IPS DF 6.9 (cell line): ENCODE results near the gene MFRP.
A peak's percentile ranks its signal among the peaks of the same experiment; 100 is the strongest.

Experiments used
- DNase-seq: peaks from one replicate; pipeline ENCODE4 v3.0.0-alpha.2; 2013; ENCODE audit warnings: low read depth, low spot score
- H3K27ac ChIP-seq: one replicate; pipeline ENCODE4 v1.5.1; 2013; ENCODE audit warnings: low read length, control low read depth
- H3K27me3 ChIP-seq: 2 replicates; pipeline ENCODE4 v1.6.1; 2013; ENCODE audit warnings: mild to moderate bottlenecking, low read length; ENCODE audit not compliant: control insufficient read depth, insufficient read depth
- H3K36me3 ChIP-seq: 2 replicates; pipeline ENCODE4 v1.6.1; 2013; ENCODE audit warnings: low read length; ENCODE audit not compliant: control insufficient read depth, insufficient read depth
- H3K4me1 ChIP-seq: 2 replicates; pipeline ENCODE4 v1.6.1; 2013; ENCODE audit warnings: low read length; ENCODE audit not compliant: control insufficient read depth, insufficient read depth
- H3K4me3 ChIP-seq: 2 replicates; pipeline ENCODE4 v1.5.1; 2013; ENCODE audit warnings: mild to moderate bottlenecking, low read length
- H3K9me3 ChIP-seq: 2 replicates; pipeline ENCODE4 v1.6.1; 2013; ENCODE audit warnings: low read length, inconsistent platforms; ENCODE audit not compliant: control insufficient read depth, insufficient read depth
- WGBS: extraction: QIAGEN DNeasy Blood & Tissue Kit; methylation state at CpG from one replicate; pipeline ENCODE4 v1.1.7; 2013; ENCODE audit warnings: mixed read lengths, missing lambda C conversion rate; ENCODE audit not compliant: insufficient read length, insufficient coverage; 5-methylcytosine and 5-hydroxymethylcytosine counted together

The MFRP gene

DNA sequence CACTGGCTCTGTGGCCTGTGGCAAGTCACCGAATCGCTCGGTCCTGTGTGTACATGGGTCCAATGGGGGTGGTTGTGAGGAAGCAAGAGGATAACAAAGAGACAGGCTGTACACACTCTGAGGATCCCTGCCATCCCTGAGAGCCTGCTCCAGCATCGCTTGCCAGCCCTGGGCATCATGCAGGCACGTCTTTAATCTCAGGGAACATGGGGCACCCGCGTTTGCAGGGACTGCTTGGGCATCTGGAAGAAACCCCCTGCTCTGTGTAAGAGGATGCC lies 4.5 kb downstream of the MFRP start:
- no CpG with 5 or more reads among the region's 7 CpGs for WGBS
- Histone ChIP-seq H3K36me3 (no peaks in the 10 kb centered on the region), H3K27me3 (peaks cover 16% of the 10 kb centered on the region), H3K4me3 (no peak overlapping the region), H3K27ac (no peak overlapping the region), H3K4me1 (peaks cover 12% of the 10 kb centered on the region), H3K9me3 (no peaks in the 10 kb centered on the region)
- no peak for DNase-seq

DNA sequence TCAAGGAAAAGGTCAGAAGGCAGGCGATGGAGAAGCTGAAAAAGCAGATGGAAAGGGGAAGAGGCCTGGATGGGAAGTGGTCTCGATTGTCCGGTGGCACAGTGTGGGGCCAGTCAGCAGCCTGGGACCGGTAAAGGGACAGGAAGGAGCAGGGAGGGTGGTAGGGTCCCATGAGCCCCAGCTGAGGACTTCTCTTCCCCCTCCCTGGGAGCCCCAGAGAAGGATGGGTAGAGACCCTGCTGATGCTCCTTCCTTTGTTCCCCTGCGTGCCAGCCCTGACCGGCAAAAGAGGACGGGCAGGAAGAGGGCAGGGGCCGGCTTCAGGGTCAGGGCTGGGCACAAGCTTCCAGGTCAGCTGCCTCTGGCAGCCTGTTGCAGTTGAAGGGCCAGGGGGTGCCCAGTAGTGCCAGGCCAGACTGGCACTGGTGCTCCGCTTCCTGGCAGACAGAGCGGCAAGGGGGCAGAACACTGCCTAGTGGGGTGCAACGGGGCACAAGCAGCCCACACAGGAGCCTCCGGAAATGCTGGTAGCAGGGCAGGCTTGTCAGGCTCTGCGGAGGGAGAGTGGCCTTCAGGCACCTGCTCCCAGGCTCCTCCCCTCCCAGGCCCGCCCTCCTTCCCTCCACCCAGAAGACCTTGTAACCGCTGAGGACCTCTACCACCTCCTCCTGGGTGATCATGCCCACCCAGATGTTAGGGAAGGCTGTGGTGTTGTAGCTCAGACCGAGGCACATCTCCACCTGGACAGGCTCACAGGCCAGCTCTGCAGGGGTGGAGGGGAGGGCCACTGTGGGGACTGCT lies 5.1 kb downstream of the MFRP start:
- no CpG with 5 or more reads among the region's 16 CpGs for WGBS
- no peaks in the 10 kb centered on the region for H3K36me3 ChIP-seq
- peaks cover 12% of the 10 kb centered on the region for H3K4me1 ChIP-seq
- H3K27me3 ChIP-seq: peaks cover 16% of the 10 kb centered on the region
- DNase-seq: no peak
- no peak overlapping the region for H3K4me3 ChIP-seq
- no peaks in the 10 kb centered on the region for H3K9me3 ChIP-seq
- no peak overlapping the region for H3K27ac ChIP-seq

- H3K27me3 ChIP-seq: peaks cover 16% of the 10 kb centered on the region
- peaks cover 12% of the 10 kb centered on the region for H3K4me1 ChIP-seq
- DNase-seq: no peak
- peaks cover 4% of the 10 kb centered on the region; the same call in 1 of the 2 replicates for H3K36me3 ChIP-seq
- no peak within 1 kb of the TSS for H3K27ac ChIP-seq
- H3K4me3 ChIP-seq: peak within 1 kb of the TSS; percentile 41; the same call in 1 of the 2 replicates
- no peaks in the 10 kb centered on the region for H3K9me3 ChIP-seq
- WGBS: no CpG with 5 or more reads among the region's 53 CpGs
Observed at GRCh38 chr11:119340335-119341221, 5.9 kb downstream of the MFRP start, which contains the start of gene C1QTNF5. Gene C1QTNF5, minus strand, starts transcription at chr11:119340883. Its CDS starts 486 bp downstream, at chr11:119340397.

- peaks cover 4% of the 10 kb centered on the region; the same call in 1 of the 2 replicates for H3K36me3 ChIP-seq
- no peaks in the 10 kb centered on the region for H3K9me3 ChIP-seq
- DNase-seq: no peak
- no CpG with 5 or more reads among the region's 86 CpGs for WGBS
- no peak overlapping the region for H3K27ac ChIP-seq
- peak overlapping the region; percentile 41; the same call in 1 of the 2 replicates for H3K4me3 ChIP-seq
- H3K27me3 ChIP-seq: peaks cover 16% of the 10 kb centered on the region
- H3K4me1 ChIP-seq: peaks cover 18% of the 10 kb centered on the region
Observed at GRCh38 chr11:119339589-119340334, 6.7 kb downstream of the MFRP start.

DNA sequence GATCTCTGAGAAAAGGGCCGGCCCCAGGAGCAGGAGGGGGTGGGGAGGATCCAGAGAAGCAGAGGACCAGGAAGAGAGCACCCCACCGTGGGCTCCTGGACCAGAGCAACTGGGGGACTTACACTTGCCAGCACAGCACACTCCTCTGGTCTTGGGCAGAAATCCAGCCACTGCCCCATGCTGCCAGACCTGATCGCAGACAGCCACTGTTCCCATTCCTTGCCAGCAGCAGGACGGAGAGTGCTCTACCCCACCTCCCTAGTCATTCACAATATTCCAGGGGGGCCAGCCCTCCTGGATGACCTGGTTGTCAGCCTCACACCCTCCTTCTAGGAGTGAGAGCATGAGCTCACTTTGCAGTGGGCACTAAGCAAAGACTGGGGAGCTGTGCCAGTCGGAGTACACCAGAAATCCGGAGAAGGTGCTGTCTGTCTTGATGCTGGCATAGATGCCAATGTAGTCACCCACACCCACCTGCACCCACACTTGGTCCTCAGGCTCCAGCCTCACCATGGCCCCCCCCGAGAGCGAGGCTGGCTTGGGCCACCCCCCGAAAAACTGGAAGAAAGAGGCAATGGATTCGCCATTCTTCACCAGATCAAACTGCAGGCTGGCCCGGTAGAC lies 7.4 kb downstream of the MFRP start:
- peak overlapping the region; percentile 41; the same call in 1 of the 2 replicates for H3K4me3 ChIP-seq
- H3K9me3 ChIP-seq: no peaks in the 10 kb centered on the region
- H3K36me3 ChIP-seq: peaks cover 4% of the 10 kb centered on the region; the same call in 1 of the 2 replicates
- no peak for DNase-seq
- H3K4me1 ChIP-seq: peaks cover 18% of the 10 kb centered on the region
- peaks cover 16% of the 10 kb centered on the region for H3K27me3 ChIP-seq
- WGBS: no CpG with 5 or more reads among the region's 11 CpGs
- H3K27ac ChIP-seq: no peak overlapping the region

DNA sequence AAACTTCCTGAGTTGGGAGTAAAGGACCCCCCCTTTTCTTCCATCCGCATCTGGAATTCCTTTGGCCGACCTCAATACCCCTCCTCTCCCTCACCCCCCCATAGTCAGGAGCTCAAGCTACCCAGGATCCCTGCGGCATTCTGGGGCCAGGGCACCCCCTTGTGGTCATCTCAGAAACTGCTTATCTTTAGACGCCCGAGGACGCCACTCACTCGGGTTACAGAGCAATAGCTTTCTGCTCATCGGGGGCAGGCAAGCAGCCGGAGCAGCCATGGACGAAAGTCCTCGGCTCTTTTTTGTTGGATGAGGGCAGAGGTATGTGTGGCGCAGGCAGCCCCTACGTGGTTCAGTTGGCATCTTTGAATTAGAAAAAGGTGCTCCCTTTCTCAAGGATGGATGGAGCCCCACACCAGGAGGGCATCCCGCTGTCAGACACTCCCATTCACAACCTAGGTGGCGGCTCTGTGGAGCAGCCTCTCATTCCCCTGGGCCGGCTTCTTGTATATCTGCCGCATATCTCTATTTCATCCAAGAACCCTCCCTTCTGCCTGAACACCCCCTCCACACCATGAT lies 8.1 kb downstream of the MFRP start:
- DNase-seq: no peak
- Histone ChIP-seq H3K27ac (no peak overlapping the region), H3K36me3 (peaks cover 4% of the 10 kb centered on the region; the same call in 1 of the 2 replicates), H3K4me3 (peak overlapping the region; percentile 12; the same call in 1 of the 2 replicates), H3K27me3 (peaks cover 16% of the 10 kb centered on the region), H3K4me1 (peaks cover 18% of the 10 kb centered on the region), H3K9me3 (no peaks in the 10 kb centered on the region)
- WGBS: no CpG with 5 or more reads among the region's 17 CpGs

DNA sequence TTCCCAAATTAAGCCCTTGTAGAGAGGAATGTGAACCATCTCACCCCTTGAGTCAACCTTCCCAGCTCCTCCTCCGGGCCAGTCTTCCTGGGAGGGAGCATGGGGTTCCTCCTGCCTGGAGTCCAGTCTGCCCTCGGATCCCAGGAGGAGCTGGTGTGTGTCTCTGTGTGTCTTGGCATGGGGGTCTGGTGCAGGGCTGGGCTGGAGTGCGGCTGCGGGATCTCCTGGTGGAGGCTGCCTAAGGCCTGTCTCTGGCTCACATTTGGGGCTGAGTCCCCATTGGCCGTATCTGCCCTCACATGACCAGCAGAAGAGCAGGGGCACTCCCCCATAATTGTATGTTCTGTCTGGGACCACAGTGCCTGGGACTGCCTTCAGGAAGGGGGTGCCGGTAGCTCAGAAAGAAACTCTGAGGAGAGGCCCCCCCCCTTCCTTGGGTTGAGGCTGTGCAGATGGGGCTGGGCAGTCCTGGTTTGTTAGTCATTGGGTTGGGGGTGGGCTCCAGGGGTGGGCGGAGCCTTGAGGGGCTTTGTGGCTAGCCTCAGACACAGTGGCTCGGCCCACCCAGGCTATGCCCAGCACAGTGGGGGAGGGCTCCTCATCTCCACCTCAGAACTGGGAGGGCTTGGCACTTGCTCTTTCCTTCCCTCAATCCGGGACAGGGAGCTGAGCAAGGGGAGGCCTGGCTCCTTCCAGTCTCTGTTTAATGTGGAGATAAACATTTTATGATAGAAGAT lies 8.8 kb downstream of the MFRP start:
- H3K27ac ChIP-seq: no peak overlapping the region
- H3K27me3 ChIP-seq: peaks cover 16% of the 10 kb centered on the region
- no peak for DNase-seq
- H3K4me1 ChIP-seq: peaks cover 18% of the 10 kb centered on the region
- H3K9me3 ChIP-seq: no peaks in the 10 kb centered on the region
- H3K36me3 ChIP-seq: peaks cover 4% of the 10 kb centered on the region; the same call in 1 of the 2 replicates
- H3K4me3 ChIP-seq: peak overlapping the region; percentile 10; the same call in 1 of the 2 replicates
- no CpG with 5 or more reads among the region's 9 CpGs for WGBS

GRCh38 chr11:119336744-119337469 lies 9.6 kb downstream of the MFRP start:
- Histone ChIP-seq H3K36me3 (peaks cover 4% of the 10 kb centered on the region; the same call in 1 of the 2 replicates), H3K4me3 (no peak overlapping the region), H3K27me3 (peaks cover 14% of the 10 kb centered on the region), H3K9me3 (no peaks in the 10 kb centered on the region), H3K4me1 (peaks cover 18% of the 10 kb centered on the region), H3K27ac (no peak overlapping the region)
- DNase-seq: no peak
- WGBS: no CpG with 5 or more reads among the region's 9 CpGs
